ENCODE data around the gene INTS12. TPM values are rescaled to one million over a fixed set of nuclear protein-coding genes. Genes with fewer than 3 reads are reported as not detected.
A peak's percentile ranks its signal among the peaks of the same experiment; 100 is the strongest.

The INTS12 gene
- total and polyA plus RNA-seq, 10 of the 15 experiments (the other 5 are each of a cell fraction or from before 2014, with no cell fraction given): 24.2 to 52.4 (median 37.3) TPM

DNA sequence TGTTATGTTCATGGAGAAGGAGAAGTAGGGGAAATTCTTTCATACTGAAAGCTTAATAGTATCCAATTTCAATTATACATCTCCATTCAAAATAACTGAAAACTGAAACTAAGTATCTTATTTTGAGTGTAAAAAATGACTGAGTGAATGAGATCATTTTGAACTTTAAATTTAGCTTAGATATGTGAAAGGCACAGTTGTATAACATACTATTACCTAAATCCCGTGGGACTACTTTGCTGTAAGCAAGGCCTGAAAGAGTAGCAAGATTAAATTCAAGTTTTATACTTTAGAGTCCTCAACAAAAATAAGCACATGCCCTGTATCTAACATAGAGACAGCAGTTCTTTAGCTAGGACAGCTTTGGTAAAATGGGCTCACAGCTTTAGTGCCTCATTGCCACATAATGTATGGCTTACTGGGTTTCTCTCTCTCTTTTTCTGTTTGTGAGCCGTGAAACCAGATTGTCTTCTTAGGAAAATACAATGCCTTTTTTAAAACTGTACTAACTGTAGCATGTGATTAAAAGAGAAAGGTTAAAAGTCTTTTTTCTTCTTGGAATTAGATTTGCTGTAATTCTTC lies 43.3 kb upstream of the INTS12 start:
- peak; percentile 70 for ATAC-seq
- Histone ChIP-seq H2AFZ (ENCODE audit: control insufficient read depth, low read depth, low read length) (no peak overlapping the region), H3K9me3 (replicated peaks; ENCODE audit: control insufficient read depth, insufficient read depth, low read length) (no peaks in the 10 kb centered on the region), H3K4me1 (ENCODE audit: control insufficient read depth, insufficient read depth, low read length) (no peaks in the 10 kb centered on the region), H4K20me1 (ENCODE audit: control insufficient read depth, insufficient read depth) (no peaks in the 10 kb centered on the region), H3K4me2 (ENCODE audit: control insufficient read depth, insufficient read depth) (no peak overlapping the region), H3K9ac (ENCODE audit: control insufficient read depth, insufficient read depth, low read length) (no peak overlapping the region), H3K4me3 (no peak overlapping the region), H3K27ac (ENCODE audit: control insufficient read depth, insufficient read depth) (no peak overlapping the region), H3K36me3 (ENCODE audit: control insufficient read depth in 2 of 2, insufficient read depth in 2 of 2, low read length in 1 of 2) (no peaks in the 10 kb centered on the region), H3K27me3 (replicated peaks in 1 of 2; ENCODE audit: control insufficient read depth in 2 of 2, insufficient read depth in 2 of 2, low read length in 1 of 2) (no peaks in the 10 kb centered on the region), H3K79me2 (ENCODE audit: control insufficient read depth, insufficient read depth, low read length) (no peaks in the 10 kb centered on the region)
- SMC1A ChIA-PET (ENCODE audit: uncharacterized antibody, unreplicated experiment): interaction anchor here (0.9 to 1.7 kb wide), 9 partner anchors 9 to 231 kb away, joined by 3 to 8 read pairs (median 3); partner anchors contain the start of genes GSTCD and INTS12
- no TSS peak for BruUV-seq (replicated peaks)
- no peak for DNase-seq (ENCODE audit: low read depth, low spot score)
- POLR2A ChIA-PET: interaction anchor here (0.5 kb wide), 1 partner anchor 539 kb away, joined by 3 read pairs; no protein-coding TSS in a partner anchor
- in situ Hi-C loops (cut with MboI) (no loop called here), intact Hi-C loops (cut with micrococcal nuclease; ENCODE audit: unreplicated experiment) (no loop called here)
- FAIRE-seq: no peak
- 47% methylated on average over 2 of the region's 2 CpGs for WGBS (ENCODE audit: insufficient coverage, insufficient replicate concordance, low lambda C conversion rate, missing lambda C conversion rate)
- TF ChIP-seq MEF2B (IDR thresholded peaks at IDR 0.05; ENCODE audit: partially characterized antibody, poor library complexity, severe bottlenecking) (peak; percentile 77), ATF7 (IDR thresholded peaks at IDR 0.05; ENCODE audit: low read depth) (peak; percentile 39), ZNF274 (IDR thresholded peaks at IDR 0.05; ENCODE audit: insufficient read depth, insufficient read length) (no peak), STAT1 (conservative IDR thresholded peaks at IDR 0.05) (no peak), NR2C1 (IDR thresholded peaks at IDR 0.05) (no peak), NFIC (IDR thresholded peaks at IDR 0.05; ENCODE audit: low read depth, low read length) (peak; percentile 80; the same call in 1 of the 2 replicates), JUNB (IDR thresholded peaks at IDR 0.05) (peak; percentile 56), SUPT20H (IDR thresholded peaks at IDR 0.05; ENCODE audit: borderline replicate concordance, control insufficient read depth, low read depth, low read length) (no peak), MEF2A (IDR thresholded peaks at IDR 0.05; ENCODE audit: insufficient read depth, low read depth, low read length) (0 out of 2 replicates have a peak, but pooled peaks have one; percentile 29), IKZF1 (conservative IDR thresholded peaks at IDR 0.05) (no peak)
- TF ChIP-seq, protein P1, sequence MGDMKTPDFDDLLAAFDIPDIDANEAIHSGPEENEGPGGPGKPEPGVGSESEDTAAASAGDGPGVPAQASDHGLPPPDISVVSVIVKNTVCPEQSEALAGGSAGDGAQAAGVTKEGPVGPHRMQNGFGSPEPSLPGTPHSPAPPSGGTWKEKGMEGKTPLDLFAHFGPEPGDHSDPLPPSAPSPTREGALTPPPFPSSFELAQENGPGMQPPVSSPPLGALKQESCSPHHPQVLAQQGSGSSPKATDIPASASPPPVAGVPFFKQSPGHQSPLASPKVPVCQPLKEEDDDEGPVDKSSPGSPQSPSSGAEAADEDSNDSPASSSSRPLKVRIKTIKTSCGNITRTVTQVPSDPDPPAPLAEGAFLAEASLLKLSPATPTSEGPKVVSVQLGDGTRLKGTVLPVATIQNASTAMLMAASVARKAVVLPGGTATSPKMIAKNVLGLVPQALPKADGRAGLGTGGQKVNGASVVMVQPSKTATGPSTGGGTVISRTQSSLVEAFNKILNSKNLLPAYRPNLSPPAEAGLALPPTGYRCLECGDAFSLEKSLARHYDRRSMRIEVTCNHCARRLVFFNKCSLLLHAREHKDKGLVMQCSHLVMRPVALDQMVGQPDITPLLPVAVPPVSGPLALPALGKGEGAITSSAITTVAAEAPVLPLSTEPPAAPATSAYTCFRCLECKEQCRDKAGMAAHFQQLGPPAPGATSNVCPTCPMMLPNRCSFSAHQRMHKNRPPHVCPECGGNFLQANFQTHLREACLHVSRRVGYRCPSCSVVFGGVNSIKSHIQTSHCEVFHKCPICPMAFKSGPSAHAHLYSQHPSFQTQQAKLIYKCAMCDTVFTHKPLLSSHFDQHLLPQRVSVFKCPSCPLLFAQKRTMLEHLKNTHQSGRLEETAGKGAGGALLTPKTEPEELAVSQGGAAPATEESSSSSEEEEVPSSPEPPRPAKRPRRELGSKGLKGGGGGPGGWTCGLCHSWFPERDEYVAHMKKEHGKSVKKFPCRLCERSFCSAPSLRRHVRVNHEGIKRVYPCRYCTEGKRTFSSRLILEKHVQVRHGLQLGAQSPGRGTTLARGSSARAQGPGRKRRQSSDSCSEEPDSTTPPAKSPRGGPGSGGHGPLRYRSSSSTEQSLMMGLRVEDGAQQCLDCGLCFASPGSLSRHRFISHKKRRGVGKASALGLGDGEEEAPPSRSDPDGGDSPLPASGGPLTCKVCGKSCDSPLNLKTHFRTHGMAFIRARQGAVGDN (IDR thresholded peaks at IDR 0.05): no peak
- TF ChIP-seq, protein P2, sequence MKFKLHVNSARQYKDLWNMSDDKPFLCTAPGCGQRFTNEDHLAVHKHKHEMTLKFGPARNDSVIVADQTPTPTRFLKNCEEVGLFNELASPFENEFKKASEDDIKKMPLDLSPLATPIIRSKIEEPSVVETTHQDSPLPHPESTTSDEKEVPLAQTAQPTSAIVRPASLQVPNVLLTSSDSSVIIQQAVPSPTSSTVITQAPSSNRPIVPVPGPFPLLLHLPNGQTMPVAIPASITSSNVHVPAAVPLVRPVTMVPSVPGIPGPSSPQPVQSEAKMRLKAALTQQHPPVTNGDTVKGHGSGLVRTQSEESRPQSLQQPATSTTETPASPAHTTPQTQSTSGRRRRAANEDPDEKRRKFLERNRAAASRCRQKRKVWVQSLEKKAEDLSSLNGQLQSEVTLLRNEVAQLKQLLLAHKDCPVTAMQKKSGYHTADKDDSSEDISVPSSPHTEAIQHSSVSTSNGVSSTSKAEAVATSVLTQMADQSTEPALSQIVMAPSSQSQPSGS (IDR thresholded peaks at IDR 0.05; ENCODE audit: low read length): 0 out of 2 replicates have a peak, but pooled peaks have one; percentile 59
- TF ChIP-seq, protein P3, sequence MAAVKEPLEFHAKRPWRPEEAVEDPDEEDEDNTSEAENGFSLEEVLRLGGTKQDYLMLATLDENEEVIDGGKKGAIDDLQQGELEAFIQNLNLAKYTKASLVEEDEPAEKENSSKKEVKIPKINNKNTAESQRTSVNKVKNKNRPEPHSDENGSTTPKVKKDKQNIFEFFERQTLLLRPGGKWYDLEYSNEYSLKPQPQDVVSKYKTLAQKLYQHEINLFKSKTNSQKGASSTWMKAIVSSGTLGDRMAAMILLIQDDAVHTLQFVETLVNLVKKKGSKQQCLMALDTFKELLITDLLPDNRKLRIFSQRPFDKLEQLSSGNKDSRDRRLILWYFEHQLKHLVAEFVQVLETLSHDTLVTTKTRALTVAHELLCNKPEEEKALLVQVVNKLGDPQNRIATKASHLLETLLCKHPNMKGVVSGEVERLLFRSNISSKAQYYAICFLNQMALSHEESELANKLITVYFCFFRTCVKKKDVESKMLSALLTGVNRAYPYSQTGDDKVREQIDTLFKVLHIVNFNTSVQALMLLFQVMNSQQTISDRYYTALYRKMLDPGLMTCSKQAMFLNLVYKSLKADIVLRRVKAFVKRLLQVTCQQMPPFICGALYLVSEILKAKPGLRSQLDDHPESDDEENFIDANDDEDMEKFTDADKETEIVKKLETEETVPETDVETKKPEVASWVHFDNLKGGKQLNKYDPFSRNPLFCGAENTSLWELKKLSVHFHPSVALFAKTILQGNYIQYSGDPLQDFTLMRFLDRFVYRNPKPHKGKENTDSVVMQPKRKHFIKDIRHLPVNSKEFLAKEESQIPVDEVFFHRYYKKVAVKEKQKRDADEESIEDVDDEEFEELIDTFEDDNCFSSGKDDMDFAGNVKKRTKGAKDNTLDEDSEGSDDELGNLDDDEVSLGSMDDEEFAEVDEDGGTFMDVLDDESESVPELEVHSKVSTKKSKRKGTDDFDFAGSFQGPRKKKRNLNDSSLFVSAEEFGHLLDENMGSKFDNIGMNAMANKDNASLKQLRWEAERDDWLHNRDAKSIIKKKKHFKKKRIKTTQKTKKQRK (IDR thresholded peaks at IDR 0.05; ENCODE audit: low read depth, low read length): no peak
- RAD21 ChIA-PET (ENCODE audit: unreplicated experiment): interaction anchor here (0.8 to 2.1 kb wide), 3 partner anchors 25 to 107 kb away, joined by 3 to 7 read pairs (median 5); no protein-coding TSS in a partner anchor
- CTCF ChIA-PET: interaction anchor here (1.1 to 1.7 kb wide), 2 partner anchors 37 to 255 kb away, joined by 3 to 13 read pairs; no protein-coding TSS in a partner anchor
